Upper lobe of left lung (tissue), 4 donors: ENCODE data around the gene PCDHA2.
"Not testable (repeated sequence)": the region's sequence is repeated elsewhere in the genome, so short reads cannot be mapped to it uniquely, and the experiment has no call there.

Source experiments
- POLR2AphosphoS5 ChIP-seq, 2 donors: sonication (generic); formaldehyde crosslinking; IDR thresholded peaks; one replicate each; pipeline ENCODE4 v1.5.1; 2017; ENCODE audit warnings: antibody characterized with exemption in 2 of 2
- TF ChIP-seq, protein P1 (sequence below), 6 experiments: fragments of 450-650 bp in 4 of 6; fragments of 200-600 bp in 2 of 6; sonication (generic) in 2 of 6; IDR thresholded peaks; one replicate each; pipeline ENCODE4 v1.5.1; 2016 to 2019; ENCODE audit warnings: antibody characterized with exemption in 6 of 6

DNA sequence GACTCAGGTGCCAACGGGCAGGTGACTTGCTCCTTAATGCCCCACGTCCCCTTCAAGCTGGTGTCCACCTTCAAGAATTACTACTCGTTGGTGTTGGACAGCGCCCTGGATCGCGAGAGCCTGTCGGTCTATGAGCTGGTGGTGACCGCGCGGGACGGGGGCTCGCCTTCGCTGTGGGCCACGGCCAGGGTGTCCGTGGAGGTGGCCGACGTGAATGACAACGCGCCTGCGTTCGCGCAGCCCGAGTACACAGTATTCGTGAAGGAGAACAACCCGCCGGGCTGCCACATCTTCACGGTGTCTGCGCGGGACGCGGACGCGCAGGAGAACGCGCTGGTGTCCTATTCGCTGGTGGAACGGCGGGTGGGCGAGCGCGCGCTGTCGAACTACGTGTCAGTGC lies 7.2 kb upstream of the PCDHA2 start:
- TF ChIP-seq, protein P1, sequence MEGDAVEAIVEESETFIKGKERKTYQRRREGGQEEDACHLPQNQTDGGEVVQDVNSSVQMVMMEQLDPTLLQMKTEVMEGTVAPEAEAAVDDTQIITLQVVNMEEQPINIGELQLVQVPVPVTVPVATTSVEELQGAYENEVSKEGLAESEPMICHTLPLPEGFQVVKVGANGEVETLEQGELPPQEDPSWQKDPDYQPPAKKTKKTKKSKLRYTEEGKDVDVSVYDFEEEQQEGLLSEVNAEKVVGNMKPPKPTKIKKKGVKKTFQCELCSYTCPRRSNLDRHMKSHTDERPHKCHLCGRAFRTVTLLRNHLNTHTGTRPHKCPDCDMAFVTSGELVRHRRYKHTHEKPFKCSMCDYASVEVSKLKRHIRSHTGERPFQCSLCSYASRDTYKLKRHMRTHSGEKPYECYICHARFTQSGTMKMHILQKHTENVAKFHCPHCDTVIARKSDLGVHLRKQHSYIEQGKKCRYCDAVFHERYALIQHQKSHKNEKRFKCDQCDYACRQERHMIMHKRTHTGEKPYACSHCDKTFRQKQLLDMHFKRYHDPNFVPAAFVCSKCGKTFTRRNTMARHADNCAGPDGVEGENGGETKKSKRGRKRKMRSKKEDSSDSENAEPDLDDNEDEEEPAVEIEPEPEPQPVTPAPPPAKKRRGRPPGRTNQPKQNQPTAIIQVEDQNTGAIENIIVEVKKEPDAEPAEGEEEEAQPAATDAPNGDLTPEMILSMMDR (IDR thresholded peaks at IDR 0.05): not testable (repeated sequence)
- not testable (repeated sequence) for TF ChIP-seq POLR2AphosphoS5 (IDR thresholded peaks at IDR 0.05)
